GM19372 (cell line): Measurements from ENCODE around the gene SYK.
"Not testable (repeated sequence)": the region's sequence is repeated elsewhere in the genome, so short reads cannot be mapped to it uniquely, and the experiment has no call there.

Source experiments
- ATAC-seq: cut with Tn5 transposase; IDR thresholded peaks from one replicate; pipeline ENCODE4 v1.9.1; 2021; ENCODE audit warnings: mild to moderate bottlenecking, low read depth, moderate library complexity; ENCODE audit not compliant: unreplicated experiment

Gene SYK

DNA sequence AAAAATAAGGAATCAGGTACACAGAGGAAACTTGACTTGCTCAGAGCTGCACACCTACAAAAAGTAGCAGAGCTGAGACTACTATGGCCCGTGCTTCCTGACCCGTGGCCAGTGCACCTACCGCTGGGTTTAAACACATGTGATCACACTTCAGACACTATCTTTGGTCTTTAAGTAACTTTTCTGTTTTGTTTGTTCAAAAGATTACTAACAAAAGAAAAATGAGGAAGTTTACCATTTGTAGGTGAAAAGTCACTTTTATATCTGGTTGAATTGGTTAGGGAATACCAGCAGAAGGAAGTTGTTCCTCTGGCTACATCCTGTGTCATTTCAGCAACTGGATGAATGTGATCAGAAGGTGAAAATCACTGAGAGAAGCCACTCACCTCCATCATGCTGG lies 6.5 kb upstream of the SYK start:
- peak; percentile 53 for ATAC-seq

GRCh38 chr9:90795871-90796317 lies 5.7 kb upstream of the SYK start:
- ATAC-seq: no peak

- ATAC-seq: no peak
Measured at GRCh38 chr9:90799271-90799852, 2.3 kb upstream of the SYK start.

- peak; percentile 6 for ATAC-seq
Measured at GRCh38 chr9:90801973-90802322, 329 bp downstream of the SYK start.

GRCh38 chr9:90802386-90802985 lies 867 bp downstream of the SYK start:
- no peak for ATAC-seq

DNA sequence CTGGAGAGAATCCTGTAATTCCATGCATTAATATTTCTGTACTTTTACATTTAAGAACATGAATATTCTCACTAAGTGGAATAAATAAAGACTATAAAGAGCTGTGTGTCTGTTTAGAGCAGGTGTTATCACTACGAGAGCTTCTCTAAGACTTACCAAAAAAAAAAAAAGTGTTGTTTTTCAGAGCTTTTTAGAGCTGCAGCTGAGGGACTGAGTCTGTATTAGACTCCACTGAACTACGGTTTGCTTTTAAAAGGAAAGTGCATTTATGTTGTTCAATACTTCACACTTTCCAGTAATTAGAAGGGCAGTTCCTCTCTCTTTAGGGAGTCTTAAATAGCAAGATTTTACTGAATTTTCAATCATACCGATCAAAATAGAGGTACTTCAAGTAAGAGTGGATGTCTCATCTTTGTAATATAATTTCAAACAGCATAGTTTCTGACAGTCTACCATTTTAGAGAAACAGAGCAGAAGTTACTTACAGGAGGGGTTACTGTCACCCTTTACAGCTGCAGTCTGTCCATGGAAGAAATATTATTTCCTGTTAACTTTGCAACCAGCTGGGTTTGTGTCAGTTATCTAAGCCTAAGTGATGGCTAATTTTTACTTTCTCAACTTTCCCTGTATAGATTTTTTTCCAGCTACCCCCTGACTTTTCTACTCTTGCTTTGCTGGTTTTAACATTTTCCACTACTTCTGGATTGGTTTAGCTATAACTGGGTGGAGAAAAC lies 2.4 kb downstream of the SYK start:
- no peak for ATAC-seq

- ATAC-seq: no peak
Measured at GRCh38 chr9:90805006-90805996, 3.7 kb downstream of the SYK start.

GRCh38 chr9:90807006-90807405 lies 5.4 kb downstream of the SYK start:
- ATAC-seq: no peak

DNA sequence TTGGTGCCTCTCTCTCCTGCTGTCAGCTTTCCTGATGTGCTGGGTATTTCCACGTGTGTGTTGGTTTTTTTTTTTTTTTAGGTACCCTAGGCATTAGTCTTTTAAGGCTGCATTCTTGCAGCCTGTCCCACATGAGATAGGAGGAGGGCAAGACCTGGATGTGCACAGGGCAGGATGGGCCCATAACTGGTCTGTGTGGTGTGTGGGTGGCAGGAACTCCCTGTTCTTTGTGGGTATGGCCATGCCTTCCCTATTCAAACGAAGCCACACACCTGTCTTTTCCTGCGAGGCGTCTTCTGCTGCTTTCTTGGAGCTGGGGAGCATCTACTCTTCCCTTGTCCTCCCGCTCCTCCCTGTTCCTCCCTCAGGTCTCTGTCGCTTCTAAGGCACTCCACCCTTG lies 6.8 kb downstream of the SYK start:
- ATAC-seq: no peak

- ATAC-seq: peak; percentile 49
Measured at GRCh38 chr9:90808890-90809685, 7.5 kb downstream of the SYK start.

GRCh38 chr9:90810691-90811090 lies 9.1 kb downstream of the SYK start:
- ATAC-seq: no peak

- ATAC-seq: no peak
Measured at GRCh38 chr9:90813046-90813445, 11.4 kb downstream of the SYK start.

DNA sequence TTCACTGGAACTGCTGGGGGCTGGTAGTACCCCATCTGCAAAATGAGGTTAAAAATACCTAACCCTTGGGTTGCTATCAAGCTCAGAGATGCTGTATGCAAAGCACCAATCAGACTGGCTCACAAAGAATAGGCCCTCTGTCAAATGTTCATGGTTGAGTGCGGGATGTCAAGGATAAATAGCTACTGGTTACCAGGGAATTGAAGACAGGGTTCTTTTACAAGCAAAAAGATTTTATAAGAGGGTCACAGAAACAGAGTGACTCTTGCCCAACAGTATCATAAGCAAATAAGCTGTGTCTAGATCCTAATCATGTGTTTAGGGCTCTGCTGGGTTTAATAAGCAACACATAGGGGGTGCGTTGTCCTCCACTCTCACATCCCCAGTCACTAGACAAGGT lies 11.9 kb downstream of the SYK start:
- no peak for ATAC-seq

DNA sequence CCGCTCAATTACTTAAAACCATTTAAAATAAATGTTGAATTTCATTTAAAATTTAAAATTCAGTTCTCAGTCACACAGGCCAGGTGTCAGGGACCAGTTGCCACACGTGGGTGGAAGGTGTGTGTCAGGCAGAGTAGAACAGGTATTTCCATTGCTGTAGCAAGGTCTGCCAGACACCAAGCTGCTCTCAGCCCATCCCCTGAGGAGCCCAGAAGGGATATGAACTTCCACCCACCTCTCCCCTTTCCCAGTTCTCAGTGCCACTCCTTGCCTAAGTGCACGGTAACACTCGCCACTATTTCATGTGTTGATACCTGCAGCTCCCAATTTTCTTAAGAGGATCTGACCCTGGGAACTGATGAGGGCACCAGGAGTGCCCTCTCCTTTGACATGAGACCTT lies 12.7 kb downstream of the SYK start:
- ATAC-seq: no peak

GRCh38 chr9:90815183-90815943 lies 13.7 kb downstream of the SYK start:
- no peak for ATAC-seq

GRCh38 chr9:90815944-90816357 lies 14.3 kb downstream of the SYK start:
- ATAC-seq: no peak

GRCh38 chr9:90816690-90817089 lies 15.1 kb downstream of the SYK start:
- ATAC-seq: no peak

- no peak for ATAC-seq
Measured at GRCh38 chr9:90818279-90818678, 16.7 kb downstream of the SYK start.

- ATAC-seq: not testable (repeated sequence)
Measured at GRCh38 chr9:90820406-90820805, 18.8 kb downstream of the SYK start.
